ENCODE results near the gene SIMC1. TPM values are rescaled to one million over a fixed set of nuclear protein-coding genes. Genes with fewer than 3 reads are reported as not detected.
"Not testable (repeated sequence)": the region's sequence is repeated elsewhere in the genome, so short reads cannot be mapped to it uniquely, and the experiment has no call there.

Gene SIMC1
- total RNA-seq, 1 donor from 2014 or later, result 35.7 TPM

- H3K4me1 Mint-ChIP-seq (ENCODE audit: low read depth); H3K27me3 Mint-ChIP-seq; H3K27ac Mint-ChIP-seq; H3K9me3 Mint-ChIP-seq (ENCODE audit: low read depth); H3K36me3 Mint-ChIP-seq (ENCODE audit: insufficient read depth); DNase-seq (ENCODE audit: low spot score, unreplicated experiment); H3K4me3 Mint-ChIP-seq (ENCODE audit: low read depth): not testable (repeated sequence)
- TF ChIP-seq, protein P1, sequence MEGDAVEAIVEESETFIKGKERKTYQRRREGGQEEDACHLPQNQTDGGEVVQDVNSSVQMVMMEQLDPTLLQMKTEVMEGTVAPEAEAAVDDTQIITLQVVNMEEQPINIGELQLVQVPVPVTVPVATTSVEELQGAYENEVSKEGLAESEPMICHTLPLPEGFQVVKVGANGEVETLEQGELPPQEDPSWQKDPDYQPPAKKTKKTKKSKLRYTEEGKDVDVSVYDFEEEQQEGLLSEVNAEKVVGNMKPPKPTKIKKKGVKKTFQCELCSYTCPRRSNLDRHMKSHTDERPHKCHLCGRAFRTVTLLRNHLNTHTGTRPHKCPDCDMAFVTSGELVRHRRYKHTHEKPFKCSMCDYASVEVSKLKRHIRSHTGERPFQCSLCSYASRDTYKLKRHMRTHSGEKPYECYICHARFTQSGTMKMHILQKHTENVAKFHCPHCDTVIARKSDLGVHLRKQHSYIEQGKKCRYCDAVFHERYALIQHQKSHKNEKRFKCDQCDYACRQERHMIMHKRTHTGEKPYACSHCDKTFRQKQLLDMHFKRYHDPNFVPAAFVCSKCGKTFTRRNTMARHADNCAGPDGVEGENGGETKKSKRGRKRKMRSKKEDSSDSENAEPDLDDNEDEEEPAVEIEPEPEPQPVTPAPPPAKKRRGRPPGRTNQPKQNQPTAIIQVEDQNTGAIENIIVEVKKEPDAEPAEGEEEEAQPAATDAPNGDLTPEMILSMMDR (IDR thresholded peaks at IDR 0.05; ENCODE audit: unreplicated experiment), result peak; percentile 63
Measured at GRCh38 chr5:176235155-176235554, 3.1 kb upstream of the SIMC1 start.

GRCh38 chr5:176238645-176239283 lies 540 bp downstream of the SIMC1 start:
- DNase-seq (ENCODE audit: low spot score, unreplicated experiment); H3K4me1 Mint-ChIP-seq (ENCODE audit: low read depth); H3K36me3 Mint-ChIP-seq (ENCODE audit: insufficient read depth); H3K27ac Mint-ChIP-seq; H3K4me3 Mint-ChIP-seq (ENCODE audit: low read depth); H3K27me3 Mint-ChIP-seq; H3K9me3 Mint-ChIP-seq (ENCODE audit: low read depth): not testable (repeated sequence)

- not testable (repeated sequence) for DNase-seq (ENCODE audit: low spot score, unreplicated experiment); H3K9me3 Mint-ChIP-seq (ENCODE audit: low read depth); H3K27ac Mint-ChIP-seq; H3K36me3 Mint-ChIP-seq (ENCODE audit: insufficient read depth); H3K27me3 Mint-ChIP-seq; H3K4me1 Mint-ChIP-seq (ENCODE audit: low read depth); H3K4me3 Mint-ChIP-seq (ENCODE audit: low read depth)
Measured at GRCh38 chr5:176239304-176239703, 1.1 kb downstream of the SIMC1 start.

DNA sequence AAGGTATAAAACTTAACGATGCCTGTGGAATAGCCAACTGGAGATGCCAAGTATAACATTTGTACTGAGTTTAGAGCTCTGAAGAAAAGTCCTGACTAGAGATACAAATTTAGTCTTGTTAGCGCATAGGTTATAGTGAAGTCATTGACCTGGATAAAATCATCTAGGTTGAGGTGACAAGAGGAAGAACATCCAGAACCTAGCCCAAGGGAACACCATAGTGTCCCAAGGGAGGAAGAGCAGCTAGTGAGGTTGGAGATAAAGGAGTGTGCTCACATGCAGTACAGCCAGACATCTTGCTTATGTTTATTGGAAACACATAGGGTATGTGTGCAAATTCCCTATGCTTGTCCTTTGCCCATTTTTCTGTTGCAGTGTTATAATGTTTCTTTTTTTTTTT lies 6.1 kb downstream of the SIMC1 start:
- not testable (repeated sequence) for H3K4me3 Mint-ChIP-seq (ENCODE audit: low read depth); H3K27ac Mint-ChIP-seq; H3K9me3 Mint-ChIP-seq (ENCODE audit: low read depth); H3K36me3 Mint-ChIP-seq (ENCODE audit: insufficient read depth); H3K4me1 Mint-ChIP-seq (ENCODE audit: low read depth); H3K27me3 Mint-ChIP-seq; DNase-seq (ENCODE audit: low spot score, unreplicated experiment)

DNA sequence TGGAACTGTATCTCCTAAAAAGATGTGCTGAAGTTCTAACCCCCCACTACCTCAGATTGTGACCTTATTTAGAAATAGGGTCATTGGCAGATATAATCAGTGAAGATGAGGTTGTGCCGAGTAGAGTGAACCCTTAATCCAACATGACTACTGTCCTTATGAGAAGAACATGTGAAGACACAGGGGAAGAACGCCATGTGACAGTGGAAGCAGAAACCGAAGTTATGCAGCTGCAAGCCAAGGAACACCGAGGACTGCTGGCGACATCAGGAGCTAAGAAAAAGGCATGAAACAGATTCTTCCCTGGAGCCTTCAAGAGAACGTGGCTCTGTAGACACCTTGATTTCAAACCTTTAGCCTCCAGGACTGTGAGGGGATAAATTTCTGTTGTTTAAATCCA lies 6.8 kb downstream of the SIMC1 start:
- H3K27ac Mint-ChIP-seq; H3K4me3 Mint-ChIP-seq (ENCODE audit: low read depth); H3K36me3 Mint-ChIP-seq (ENCODE audit: insufficient read depth); H3K4me1 Mint-ChIP-seq (ENCODE audit: low read depth); H3K27me3 Mint-ChIP-seq; DNase-seq (ENCODE audit: low spot score, unreplicated experiment): not testable (repeated sequence)
- peaks cover 12% of the 10 kb centered on the region for H3K9me3 Mint-ChIP-seq (ENCODE audit: low read depth)

- not testable (repeated sequence) for H3K36me3 Mint-ChIP-seq (ENCODE audit: insufficient read depth); H3K27me3 Mint-ChIP-seq; H3K4me3 Mint-ChIP-seq (ENCODE audit: low read depth); H3K4me1 Mint-ChIP-seq (ENCODE audit: low read depth); H3K27ac Mint-ChIP-seq; DNase-seq (ENCODE audit: low spot score, unreplicated experiment)
- H3K9me3 Mint-ChIP-seq (ENCODE audit: low read depth), result peaks cover 16% of the 10 kb centered on the region
Measured at GRCh38 chr5:176245489-176245888, 7.3 kb downstream of the SIMC1 start.

GRCh38 chr5:176250691-176251090 lies 12.5 kb downstream of the SIMC1 start:
- Mint-ChIP-seq H3K36me3 (ENCODE audit: insufficient read depth) (peaks cover 16% of the 10 kb centered on the region), H3K9me3 (ENCODE audit: low read depth) (peaks cover 20% of the 10 kb centered on the region)
- not testable (repeated sequence) for H3K4me1 Mint-ChIP-seq (ENCODE audit: low read depth); DNase-seq (ENCODE audit: low spot score, unreplicated experiment); H3K27me3 Mint-ChIP-seq; H3K27ac Mint-ChIP-seq; H3K4me3 Mint-ChIP-seq (ENCODE audit: low read depth)

- not testable (repeated sequence) for H3K27ac Mint-ChIP-seq; DNase-seq (ENCODE audit: low spot score, unreplicated experiment); H3K4me1 Mint-ChIP-seq (ENCODE audit: low read depth); H3K4me3 Mint-ChIP-seq (ENCODE audit: low read depth); H3K27me3 Mint-ChIP-seq
- Mint-ChIP-seq H3K36me3 (ENCODE audit: insufficient read depth) (peaks cover 16% of the 10 kb centered on the region), H3K9me3 (ENCODE audit: low read depth) (peaks cover 20% of the 10 kb centered on the region)
Measured at GRCh38 chr5:176252171-176252570, 13.9 kb downstream of the SIMC1 start.

DNA sequence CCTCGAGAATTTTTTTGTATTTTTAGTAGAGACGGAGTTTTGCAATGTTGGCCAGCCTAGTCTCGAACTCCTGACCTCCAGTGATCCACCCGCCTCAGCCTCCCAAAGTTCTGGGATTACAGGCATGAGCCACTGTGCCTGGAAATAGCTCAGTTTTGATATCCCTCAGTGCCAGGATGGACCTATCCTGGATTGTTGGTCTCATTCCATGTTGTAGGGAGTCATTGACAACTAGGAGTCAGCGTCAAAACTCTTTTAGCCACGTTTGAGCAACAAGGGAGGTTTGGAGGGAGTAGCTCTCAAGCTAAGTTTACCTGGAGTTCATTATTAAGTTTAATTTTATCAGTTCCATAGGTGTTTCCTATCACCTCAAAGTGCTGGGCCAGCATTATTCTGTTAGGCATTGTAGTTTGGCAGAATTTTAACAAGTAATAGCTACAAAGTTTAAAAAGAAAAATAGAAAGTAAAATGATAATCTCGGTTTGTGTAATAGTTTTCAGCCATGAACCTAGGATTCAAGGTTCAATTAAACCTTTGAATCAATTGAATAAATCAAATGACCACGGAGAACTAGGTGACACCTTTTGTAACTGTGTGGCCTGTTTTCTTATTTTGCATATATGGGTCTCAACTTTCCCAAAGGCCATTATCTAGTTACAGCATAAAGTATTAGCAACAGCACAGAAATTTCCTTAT lies 15.3 kb downstream of the SIMC1 start:
- not testable (repeated sequence) for H3K4me3 Mint-ChIP-seq (ENCODE audit: low read depth); DNase-seq (ENCODE audit: low spot score, unreplicated experiment); H3K4me1 Mint-ChIP-seq (ENCODE audit: low read depth); H3K27me3 Mint-ChIP-seq; H3K27ac Mint-ChIP-seq
- H3K9me3 Mint-ChIP-seq (ENCODE audit: low read depth), result peaks cover 14% of the 10 kb centered on the region
- peaks cover 15% of the 10 kb centered on the region for H3K36me3 Mint-ChIP-seq (ENCODE audit: insufficient read depth)

- DNase-seq (ENCODE audit: low spot score, unreplicated experiment); H3K4me1 Mint-ChIP-seq (ENCODE audit: low read depth); H3K27me3 Mint-ChIP-seq; H3K4me3 Mint-ChIP-seq (ENCODE audit: low read depth); H3K27ac Mint-ChIP-seq: not testable (repeated sequence)
- Mint-ChIP-seq H3K9me3 (ENCODE audit: low read depth) (peaks cover 10% of the 10 kb centered on the region), H3K36me3 (ENCODE audit: insufficient read depth) (peaks cover 15% of the 10 kb centered on the region)
Measured at GRCh38 chr5:176254066-176254393, 15.8 kb downstream of the SIMC1 start.

GRCh38 chr5:176257871-176258505 lies 19.8 kb downstream of the SIMC1 start:
- not testable (repeated sequence) for H3K4me1 Mint-ChIP-seq (ENCODE audit: low read depth); H3K27me3 Mint-ChIP-seq; H3K27ac Mint-ChIP-seq; H3K4me3 Mint-ChIP-seq (ENCODE audit: low read depth); DNase-seq (ENCODE audit: low spot score, unreplicated experiment); H3K9me3 Mint-ChIP-seq (ENCODE audit: low read depth)
- H3K36me3 Mint-ChIP-seq (ENCODE audit: insufficient read depth), result peaks cover 10% of the 10 kb centered on the region

DNA sequence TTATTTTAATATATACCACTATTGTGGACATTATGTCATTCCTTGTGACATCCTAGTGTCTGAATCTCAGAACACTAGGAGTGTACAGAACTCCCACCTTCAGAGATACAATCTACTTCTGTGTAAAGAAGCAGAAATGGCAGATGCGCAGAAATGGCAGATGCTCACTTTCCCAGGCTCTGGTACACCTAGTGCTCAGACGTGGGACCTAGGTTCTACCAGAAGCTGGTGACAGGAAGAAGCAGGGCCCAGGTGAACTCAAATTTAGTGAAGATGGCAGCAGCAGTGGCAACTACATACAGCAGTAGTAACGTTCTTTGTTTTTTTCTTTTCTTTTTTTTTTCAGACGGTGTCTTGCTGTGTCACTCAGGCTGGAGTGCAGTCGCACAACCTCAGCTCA lies 22.5 kb downstream of the SIMC1 start:
- peaks cover 23% of the 10 kb centered on the region for H3K36me3 Mint-ChIP-seq (ENCODE audit: insufficient read depth)
- not testable (repeated sequence) for H3K4me3 Mint-ChIP-seq (ENCODE audit: low read depth)

More for the DNA sequence above, 22.5 kb downstream of the SIMC1 start:
- not testable (repeated sequence) for H3K27ac Mint-ChIP-seq; H3K4me1 Mint-ChIP-seq (ENCODE audit: low read depth); DNase-seq (ENCODE audit: low spot score, unreplicated experiment); H3K27me3 Mint-ChIP-seq; H3K9me3 Mint-ChIP-seq (ENCODE audit: low read depth)

All from progenitor cell of endocrine pancreas (in vitro differentiated cells).